Ovary (tissue), 9 donors: ENCODE data around the gene RAB3GAP1. TPM values are rescaled to one million over a fixed set of nuclear protein-coding genes. Genes with fewer than 3 reads are reported as not detected.

Experiments used
- DNase-seq, 5 donors: peaks; one replicate each; pipeline ENCODE4 v3.0.0-alpha.2; 2019 to 2020
- H3K27ac ChIP-seq, 2 donors: fragments of 200-600 bp; one replicate each; pipeline versions ENCODE4 v1.5.1 to v1.8.0; 2019 to 2022
- H3K27me3 ChIP-seq: fragments of 200-600 bp; one replicate; pipeline ENCODE4 v1.8.0; 2022
- H3K36me3 ChIP-seq: fragments of 200-600 bp; sonication (generic); one replicate; pipeline ENCODE4 v1.5.1; 2019
- H3K4me1 ChIP-seq: one replicate; pipeline ENCODE4 v1.8.1; 2013; ENCODE audit warnings: mild to moderate bottlenecking, moderate library complexity; ENCODE audit not compliant: insufficient read depth
- H3K4me3 ChIP-seq: fragments of 200-600 bp; sonication (generic); one replicate; pipeline ENCODE4 v1.5.1; 2017
- H3K9me3 ChIP-seq, 2 donors: fragments of 200-600 bp in 1 of 2; sonication (generic) in 1 of 2; one replicate each; pipeline versions ENCODE4 v1.5.1 to v1.8.1; 2013 to 2019; ENCODE audit warnings: mild to moderate bottlenecking in 1 of 2, moderate library complexity in 1 of 2
- CTCF ChIP-seq, 3 donors: fragments of 450-650 bp in 2 of 3; fragments of 200-600 bp in 1 of 3; IDR thresholded peaks; one replicate each; pipeline versions ENCODE4 v1.5.1 to v1.8.0; 2016 to 2022; ENCODE audit warnings: antibody characterized with exemption in 3 of 3, mild to moderate bottlenecking in 1 of 3
- EP300 ChIP-seq: sonication (generic); formaldehyde crosslinking; IDR thresholded peaks from one replicate; pipeline ENCODE4 v1.6.1; 2017; ENCODE audit warnings: antibody characterized with exemption
- POLR2A ChIP-seq: fragments of 450-650 bp; IDR thresholded peaks from one replicate; pipeline ENCODE4 v1.6.1; 2017; ENCODE audit warnings: antibody characterized with exemption, mild to moderate bottlenecking, moderate library complexity
- WGBS, 3 donors: extraction: QIAGEN DNeasy Blood & Tissue Kit in 1 of 3; methylation state at CpG; one replicate each; pipeline versions ENCODE4 v1.1.5 to v1.1.7; 2013 to 2017; 5-methylcytosine and 5-hydroxymethylcytosine counted together
- intact Hi-C, 4 donors: fragments of 100-400 bp; cut with DNase I; formaldehyde crosslinking; loops; one replicate each; pipeline versions ENCODE4 v1.11.0 to v1.15.1; 2022 to 2023
- polyA plus RNA-seq, 2 donors: library from polyadenylated mRNA; stranded (reverse); fragments of 200-250 nt in 1 of 2; fragments of 350-450 nt in 1 of 2; fragmentation: Illumina TruSeq in 1 of 2; extraction: RNeasy Lipid Tissue Mini Kit (QIAGEN cat#74804) in 1 of 2; gene quantifications; one replicate each; pipeline ENCODE4 v1.2.3, GENCODE V29; 2013 to 2014
- total RNA-seq, 7 donors: library from RNA; depleted of rRNA in 2 of 7; stranded (reverse); fragments of >200 nt in 2 of 7; fragmentation: NEBNext Ultra II Directional in 3 of 7; extraction: Animal tissue kit (Norgen Biotek cat#: 25700) in 3 of 7; gene quantifications; one replicate each; pipeline versions ENCODE4 v1.1.0 to v1.2.4, GENCODE V29; 2016 to 2023
- donor health status: DM: no; HTN: no; CAD: no; lungs with moderate emphysema.
- donor health status: DM: no; HTN: no; CAD: no.
- donor health status: Bipolar disorder and iron deficiency.
- donor health status: DM: yes; HTN: yes; CAD: no.
- donor health status: DM: no; HTN: no; CAD: no.
- donor health status: DM: yes; HTN: yes; CAD: no.

The RAB3GAP1 gene
- total and polyA plus RNA-seq, 9 donors = 29.3 to 51.3 (median 44.3) TPM

GRCh38 chr2:135072125-135072997, 20.3 kb downstream of the RAB3GAP1 start:
- DNase-seq = no peak
- Histone ChIP-seq H3K4me1 (no peaks in the 10 kb centered on the region), H3K27ac (no peak overlapping the region), H3K4me3 (no peak overlapping the region), H3K36me3 (no peaks in the 10 kb centered on the region), H3K27me3 (no peaks in the 10 kb centered on the region), H3K9me3 (no peaks in the 10 kb centered on the region)
- TF ChIP-seq EP300 = no peak
- no peak for TF ChIP-seq CTCF (IDR thresholded peaks at IDR 0.05)
- no peak for TF ChIP-seq POLR2A
- WGBS, 3 donors = 97 to 98% (median 97%) methylated on average over 3 of the region's 3 CpGs
- intact Hi-C loops = no loop called here

- Histone ChIP-seq H3K4me1 (no peaks in the 10 kb centered on the region), H3K27me3 (no peaks in the 10 kb centered on the region), H3K36me3 (no peaks in the 10 kb centered on the region), H3K27ac (no peak overlapping the region), H3K4me3 (no peak overlapping the region), H3K9me3 (no peaks in the 10 kb centered on the region)
- WGBS, 3 donors = 96% methylated on average over 3 of the region's 3 CpGs
- no peak for DNase-seq
- intact Hi-C loops = no loop called here
- TF ChIP-seq EP300 (no peak), CTCF (IDR thresholded peaks at IDR 0.05) (no peak), POLR2A (no peak)
These were observed 22.1 kb downstream of the RAB3GAP1 start for GRCh38 chr2:135074216-135074615.

GRCh38 chr2:135076556-135076955, 24.5 kb downstream of the RAB3GAP1 start:
- no peaks in the 10 kb centered on the region for H3K4me1 ChIP-seq

GRCh38 chr2:135078417-135078816, 26.3 kb downstream of the RAB3GAP1 start:
- TF ChIP-seq EP300 (no peak), CTCF (IDR thresholded peaks at IDR 0.05) (no peak), POLR2A (no peak)
- intact Hi-C loops = no loop called here
- Histone ChIP-seq H3K4me3 (no peak overlapping the region), H3K4me1 (no peaks in the 10 kb centered on the region), H3K9me3 (no peaks in the 10 kb centered on the region), H3K36me3 (no peaks in the 10 kb centered on the region), H3K27me3 (no peaks in the 10 kb centered on the region), H3K27ac (no peak overlapping the region)
- DNase-seq = no peak

More at GRCh38 chr2:135076556-135076955, 24.5 kb downstream of the RAB3GAP1 start:
- DNase-seq = no peak
- Histone ChIP-seq H3K36me3 (no peaks in the 10 kb centered on the region), H3K4me3 (no peak overlapping the region), H3K27me3 (no peaks in the 10 kb centered on the region), H3K27ac (no peak overlapping the region), H3K9me3 (no peaks in the 10 kb centered on the region)
- intact Hi-C loops = no loop called here
- 95 to 97% (median 96%) methylated on average over 2 of the region's 2 CpGs for WGBS, 3 donors
- no peak for TF ChIP-seq POLR2A
- no peak for TF ChIP-seq CTCF (IDR thresholded peaks at IDR 0.05)
- no peak for TF ChIP-seq EP300
